Measurements from ENCODE around the gene FAM228A.

The FAM228A gene

DNA sequence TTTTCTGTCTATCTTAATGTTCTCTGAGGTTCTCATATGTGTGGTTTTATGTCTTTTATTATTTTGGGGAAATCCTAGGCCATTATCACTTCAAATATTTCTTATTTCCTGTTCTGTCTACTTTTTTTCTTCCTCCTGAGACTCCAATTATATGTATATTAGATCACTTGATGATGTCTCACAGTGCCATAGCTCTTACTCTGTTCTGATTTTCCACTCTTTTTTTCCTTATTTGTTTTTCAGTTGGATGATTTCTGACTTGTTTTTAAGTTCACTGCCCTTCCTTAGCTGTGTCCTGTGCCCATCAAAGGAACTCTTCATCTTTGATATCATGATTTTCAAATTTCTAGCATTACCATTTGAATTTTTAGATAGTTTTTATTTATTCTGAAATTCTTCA, 27.5 kb upstream of the FAM228A start:
- Histone ChIP-seq H3K27ac (ENCODE audit: low read depth, low read length) (no peak overlapping the region), H3K4me3 (ENCODE audit: insufficient read depth, low read length, poor library complexity, severe bottlenecking) (no peak overlapping the region), H3K4me2 (ENCODE audit: low read depth, low read length, poor library complexity, severe bottlenecking) (no peak overlapping the region), H4K20me1 (ENCODE audit: low read depth, low read length) (no peaks in the 10 kb centered on the region), H3F3A (ENCODE audit: insufficient read depth) (no peaks in the 10 kb centered on the region), H3K79me2 (ENCODE audit: insufficient read depth, low read length) (no peaks in the 10 kb centered on the region), H3K9ac (ENCODE audit: low read length) (no peak overlapping the region), H3K27me3 (ENCODE audit: low read length) (no peaks in the 10 kb centered on the region), H3K9me3 (ENCODE audit: insufficient read depth, low read length) (peaks cover 11% of the 10 kb centered on the region; the same call in 1 of the 2 replicates), H2AFZ (ENCODE audit: low read depth, low read length, severe bottlenecking) (no peak overlapping the region), H3K9me2 (replicated peaks; ENCODE audit: insufficient read depth, low read length) (no peaks in the 10 kb centered on the region), H3K36me3 (ENCODE audit: low read length) (peaks cover 3% of the 10 kb centered on the region; the same call in 1 of the 2 replicates)
- TF ChIP-seq EZH2phosphoT487 (conservative IDR thresholded peaks at IDR 0.05; ENCODE audit: low read length) = no peak
- TF ChIP-seq, protein P1, sequence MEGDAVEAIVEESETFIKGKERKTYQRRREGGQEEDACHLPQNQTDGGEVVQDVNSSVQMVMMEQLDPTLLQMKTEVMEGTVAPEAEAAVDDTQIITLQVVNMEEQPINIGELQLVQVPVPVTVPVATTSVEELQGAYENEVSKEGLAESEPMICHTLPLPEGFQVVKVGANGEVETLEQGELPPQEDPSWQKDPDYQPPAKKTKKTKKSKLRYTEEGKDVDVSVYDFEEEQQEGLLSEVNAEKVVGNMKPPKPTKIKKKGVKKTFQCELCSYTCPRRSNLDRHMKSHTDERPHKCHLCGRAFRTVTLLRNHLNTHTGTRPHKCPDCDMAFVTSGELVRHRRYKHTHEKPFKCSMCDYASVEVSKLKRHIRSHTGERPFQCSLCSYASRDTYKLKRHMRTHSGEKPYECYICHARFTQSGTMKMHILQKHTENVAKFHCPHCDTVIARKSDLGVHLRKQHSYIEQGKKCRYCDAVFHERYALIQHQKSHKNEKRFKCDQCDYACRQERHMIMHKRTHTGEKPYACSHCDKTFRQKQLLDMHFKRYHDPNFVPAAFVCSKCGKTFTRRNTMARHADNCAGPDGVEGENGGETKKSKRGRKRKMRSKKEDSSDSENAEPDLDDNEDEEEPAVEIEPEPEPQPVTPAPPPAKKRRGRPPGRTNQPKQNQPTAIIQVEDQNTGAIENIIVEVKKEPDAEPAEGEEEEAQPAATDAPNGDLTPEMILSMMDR (IDR thresholded peaks at IDR 0.05; ENCODE audit: insufficient read depth, low read length, poor library complexity, severe bottlenecking) = no peak

- Histone ChIP-seq H3F3A (ENCODE audit: insufficient read depth) (no peaks in the 10 kb centered on the region), H3K9me2 (replicated peaks; ENCODE audit: insufficient read depth, low read length) (no peaks in the 10 kb centered on the region), H3K9me3 (ENCODE audit: insufficient read depth, low read length) (peaks cover 7% of the 10 kb centered on the region; the same call in 1 of the 2 replicates), H2AFZ (ENCODE audit: low read depth, low read length, severe bottlenecking) (no peak overlapping the region), H3K27me3 (ENCODE audit: low read length) (no peaks in the 10 kb centered on the region), H3K79me2 (ENCODE audit: insufficient read depth, low read length) (no peaks in the 10 kb centered on the region), H3K4me3 (ENCODE audit: insufficient read depth, low read length, poor library complexity, severe bottlenecking) (no peak overlapping the region), H4K20me1 (ENCODE audit: low read depth, low read length) (no peaks in the 10 kb centered on the region), H3K27ac (ENCODE audit: low read depth, low read length) (no peak overlapping the region), H3K9ac (ENCODE audit: low read length) (no peak overlapping the region), H3K4me2 (ENCODE audit: low read depth, low read length, poor library complexity, severe bottlenecking) (no peak overlapping the region), H3K36me3 (ENCODE audit: low read length) (no peaks in the 10 kb centered on the region; the same call in 1 of the 2 replicates)
- TF ChIP-seq, protein P1 (IDR thresholded peaks at IDR 0.05; ENCODE audit: insufficient read depth, low read length, poor library complexity, severe bottlenecking) = no peak
- no peak for TF ChIP-seq EZH2phosphoT487 (conservative IDR thresholded peaks at IDR 0.05; ENCODE audit: low read length)
Measured at GRCh38 chr2:24152413-24153197, 22.2 kb upstream of the FAM228A start.

- TF ChIP-seq, protein P1 (IDR thresholded peaks at IDR 0.05; ENCODE audit: insufficient read depth, low read length, poor library complexity, severe bottlenecking) = no peak
- no peak for TF ChIP-seq EZH2phosphoT487 (conservative IDR thresholded peaks at IDR 0.05; ENCODE audit: low read length)
Measured at GRCh38 chr2:24153478-24153877, 21.4 kb upstream of the FAM228A start.

More at GRCh38 chr2:24153478-24153877, 21.4 kb upstream of the FAM228A start:
- Histone ChIP-seq H3K4me2 (ENCODE audit: low read depth, low read length, poor library complexity, severe bottlenecking) (no peak overlapping the region), H3K36me3 (ENCODE audit: low read length) (no peaks in the 10 kb centered on the region), H2AFZ (ENCODE audit: low read depth, low read length, severe bottlenecking) (no peak overlapping the region), H3K9me2 (replicated peaks; ENCODE audit: insufficient read depth, low read length) (no peaks in the 10 kb centered on the region), H3K27ac (ENCODE audit: low read depth, low read length) (no peak overlapping the region), H3K9me3 (ENCODE audit: insufficient read depth, low read length) (no peaks in the 10 kb centered on the region), H4K20me1 (ENCODE audit: low read depth, low read length) (no peaks in the 10 kb centered on the region), H3K27me3 (ENCODE audit: low read length) (no peaks in the 10 kb centered on the region), H3K79me2 (ENCODE audit: insufficient read depth, low read length) (no peaks in the 10 kb centered on the region), H3F3A (ENCODE audit: insufficient read depth) (no peaks in the 10 kb centered on the region), H3K4me3 (ENCODE audit: insufficient read depth, low read length, poor library complexity, severe bottlenecking) (no peak overlapping the region), H3K9ac (ENCODE audit: low read length) (no peak overlapping the region)

Measured in SU-DHL-6 (cell line).